SU-DHL-6 (cell line): Measurements from ENCODE around the gene PLAGL2.

Experiments used
- CTCF ChIP-seq: fragments of 200-600 bp; sonication (generic); IDR thresholded peaks from one replicate; pipeline ENCODE4 v1.5.1; 2017; ENCODE audit warnings: antibody characterized with exemption, mild to moderate bottlenecking, low read length, moderate library complexity; ENCODE audit not compliant: insufficient read depth, poor library complexity, severe bottlenecking
- EZH2phosphoT487 ChIP-seq: fragments of 200-600 bp; sonication (generic), shearing (Covaris generic); conservative IDR thresholded peaks from 2 replicates; pipeline ENCODE4 v1.6.1; 2018; ENCODE audit warnings: mild to moderate bottlenecking, antibody characterized with exemption, low read length, moderate library complexity, mixed read lengths

GRCh38 chr20:32163951-32164350 is 43.6 kb downstream of the PLAGL2 start:
- TF ChIP-seq CTCF (no peak), EZH2phosphoT487 (no peak)
